GM23248 (cell line): ENCODE data around the gene ACER2.

ENCODE experiments used
- EZH2 ChIP-seq: fragments of 200-600 bp; sonication (generic); IDR thresholded peaks from 2 replicates; pipeline ENCODE4 v1.6.1; 2018; ENCODE audit warnings: antibody characterized with exemption, mild to moderate bottlenecking; ENCODE audit not compliant: insufficient read depth, poor library complexity, severe bottlenecking
- EZH2phosphoT487 ChIP-seq: fragments of 200-600 bp; sonication (generic); IDR thresholded peaks from 2 replicates; pipeline ENCODE4 v1.6.1; 2018; ENCODE audit warnings: antibody characterized with exemption, moderate library complexity, mild to moderate bottlenecking, low read depth; ENCODE audit not compliant: insufficient read depth

DNA sequence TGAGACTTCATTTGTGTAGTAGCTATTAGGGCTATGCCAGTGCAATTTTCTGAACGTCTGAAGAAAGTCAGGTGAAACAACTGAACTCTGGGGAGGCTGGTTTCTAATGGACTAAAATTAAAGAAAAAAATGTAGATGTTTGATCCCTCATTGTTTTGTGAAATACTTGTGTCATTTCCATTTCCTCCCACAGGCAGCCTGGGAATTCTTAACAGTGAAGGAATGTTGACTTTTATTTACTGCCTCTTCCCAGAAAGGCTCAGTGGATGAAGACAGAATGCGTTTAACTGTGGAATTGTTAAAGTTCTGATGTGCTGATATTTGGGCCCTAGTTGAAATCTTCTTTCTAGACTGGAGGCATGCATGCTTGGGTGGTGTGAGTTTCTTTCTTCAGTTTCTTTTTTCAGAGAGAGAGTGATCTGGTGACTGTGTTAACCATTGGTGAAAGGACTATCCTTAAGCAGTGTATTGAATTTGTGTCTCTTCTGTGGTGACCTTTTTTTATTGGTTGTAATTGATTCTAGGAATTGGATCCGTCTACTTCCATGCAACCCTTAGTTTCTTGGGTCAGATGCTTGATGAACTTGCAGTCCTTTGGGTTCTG lies 15.5 kb downstream of the ACER2 start:
- TF ChIP-seq EZH2 (no peak), EZH2phosphoT487 (no peak)
